HG03066 (cell line): ENCODE measurements around the gene KLF17.

ENCODE experiments used
- ATAC-seq: cut with Tn5 transposase; IDR thresholded peaks from one replicate; pipeline ENCODE4 v1.9.1; 2021; ENCODE audit warnings: low read depth; ENCODE audit not compliant: unreplicated experiment

Gene KLF17

DNA sequence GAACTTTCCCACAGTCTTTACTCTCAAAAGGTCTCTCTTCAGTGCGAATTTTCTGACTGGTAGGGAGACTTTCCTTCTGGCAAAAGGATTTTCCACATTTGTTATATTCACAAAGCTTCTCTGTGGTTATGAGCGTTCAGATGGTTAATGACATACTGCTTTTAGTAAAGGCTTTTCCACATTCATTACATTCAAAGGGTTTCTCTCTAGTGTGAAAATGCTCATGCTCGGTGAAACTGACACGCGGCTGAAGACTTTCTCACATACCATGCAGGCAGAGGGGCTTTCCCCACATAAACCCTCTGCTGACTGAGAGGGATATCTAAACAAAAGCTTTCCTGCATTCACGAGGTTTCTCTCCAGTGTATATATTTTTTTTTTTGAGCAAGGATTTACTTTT, 32.7 kb downstream of the KLF17 start:
- ATAC-seq: no peak

DNA sequence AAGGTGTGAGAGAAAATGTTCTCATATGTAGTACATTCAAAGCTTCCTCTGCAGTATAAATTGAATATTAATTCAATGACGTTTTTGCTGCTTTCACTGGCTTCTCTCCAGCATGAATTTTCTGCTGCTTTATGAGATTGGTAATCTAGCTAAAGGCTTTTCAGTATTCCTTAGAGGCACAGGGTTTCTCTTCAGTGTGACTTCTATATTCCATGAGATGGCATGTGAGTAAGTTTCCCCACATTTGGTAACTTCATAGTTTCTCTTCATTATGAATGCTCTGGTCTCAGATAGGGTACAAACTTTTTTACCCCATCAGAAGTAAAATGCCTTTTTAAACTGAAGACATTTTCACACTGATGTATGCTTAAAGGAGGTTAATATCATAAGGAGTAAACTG, 33.2 kb downstream of the KLF17 start:
- no peak for ATAC-seq

DNA sequence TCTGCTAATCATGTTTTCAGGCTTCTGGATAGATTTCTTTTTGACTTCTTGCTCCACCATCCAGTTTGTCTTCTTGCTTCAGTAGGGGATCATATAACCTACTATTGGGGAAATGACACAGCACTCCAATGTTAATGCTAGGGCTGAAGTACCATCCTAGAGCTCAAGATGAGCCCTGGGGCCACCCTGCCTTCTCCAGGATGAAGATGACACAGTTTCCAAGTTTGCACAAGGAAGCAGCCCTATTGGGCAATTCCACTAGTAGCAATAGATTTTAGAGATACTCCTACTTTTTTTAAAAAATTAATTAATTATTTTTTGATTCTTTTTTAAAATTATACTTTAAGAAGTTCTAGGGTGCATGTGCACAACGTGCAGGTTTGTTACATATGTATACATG, 34.1 kb downstream of the KLF17 start:
- no peak for ATAC-seq

DNA sequence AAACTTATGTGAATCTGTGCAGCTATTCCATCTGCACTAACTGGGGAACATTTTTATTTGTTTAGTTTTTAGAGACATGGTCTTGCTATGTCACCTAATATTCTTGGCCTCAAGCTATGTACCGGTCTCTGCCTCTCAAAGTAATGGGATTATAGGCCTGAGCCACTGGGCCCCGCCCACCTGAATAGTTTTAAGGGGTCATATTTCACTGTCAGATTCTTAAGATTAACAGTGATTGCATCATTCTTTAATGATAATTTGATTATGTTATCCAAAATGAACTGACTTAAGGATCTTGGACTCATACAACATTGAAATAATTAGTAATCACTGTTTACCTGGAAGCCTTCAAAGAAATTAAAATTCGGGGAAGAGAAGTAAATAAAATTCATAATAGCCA, 35.4 kb downstream of the KLF17 start:
- ATAC-seq: no peak

DNA sequence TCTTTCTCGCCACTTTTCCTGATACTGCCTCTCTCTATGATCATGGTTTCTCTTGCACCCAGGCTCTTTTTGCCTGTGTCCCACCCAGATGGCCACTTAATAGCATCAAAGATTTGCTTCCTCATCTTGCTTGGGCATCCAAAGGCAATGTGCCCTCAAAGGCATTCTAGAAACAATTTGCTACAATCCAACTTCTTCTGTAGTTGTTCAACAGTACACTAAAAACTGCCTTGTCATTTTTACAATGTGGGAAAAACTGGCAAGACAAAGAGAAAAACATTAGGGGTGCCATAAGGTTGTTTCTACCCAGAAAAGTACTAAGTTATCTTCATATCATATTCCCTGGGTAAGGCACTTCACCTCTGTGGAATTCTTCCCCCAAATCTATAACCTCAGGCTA, 39.3 kb downstream of the KLF17 start:
- ATAC-seq: no peak

DNA sequence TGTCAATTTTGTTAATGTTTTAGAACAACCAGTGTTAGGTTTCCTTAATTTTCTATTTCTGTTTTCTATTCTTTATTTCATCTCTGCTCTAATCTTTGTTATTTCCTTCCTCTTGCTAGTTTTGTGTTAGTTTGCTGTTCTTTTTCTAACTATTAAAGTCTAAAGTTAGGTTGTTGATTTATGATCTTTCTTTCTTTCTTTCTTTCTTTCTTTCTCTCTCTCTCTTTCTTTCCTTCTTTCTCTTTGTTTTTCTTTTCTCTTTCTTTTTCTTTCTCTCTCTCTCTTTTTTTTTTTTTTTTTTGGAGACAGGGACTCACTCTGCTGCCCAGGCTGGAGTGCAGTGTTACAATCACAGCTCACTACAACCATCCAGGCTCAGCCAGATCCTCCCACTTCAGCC, 40.2 kb downstream of the KLF17 start:
- no peak for ATAC-seq

DNA sequence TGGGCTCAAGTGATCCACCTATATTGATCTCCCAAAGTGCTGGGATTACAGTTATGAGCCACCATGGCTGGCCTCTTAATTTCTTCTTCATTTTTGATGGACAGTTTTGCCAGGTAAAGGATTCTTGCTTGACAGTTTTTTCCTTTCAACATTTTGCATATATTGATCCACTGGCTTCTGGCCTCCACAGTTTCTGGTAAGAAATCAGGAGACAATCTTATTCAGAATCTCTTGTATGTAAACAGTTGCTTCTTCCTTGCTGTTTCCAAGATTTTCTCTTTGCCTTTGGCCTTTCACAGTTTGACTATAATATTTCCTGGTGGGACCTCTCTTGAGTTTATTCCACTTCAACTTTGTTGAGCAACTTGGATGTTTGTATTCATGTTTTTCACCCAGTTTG, 42.9 kb downstream of the KLF17 start:
- ATAC-seq: no peak

DNA sequence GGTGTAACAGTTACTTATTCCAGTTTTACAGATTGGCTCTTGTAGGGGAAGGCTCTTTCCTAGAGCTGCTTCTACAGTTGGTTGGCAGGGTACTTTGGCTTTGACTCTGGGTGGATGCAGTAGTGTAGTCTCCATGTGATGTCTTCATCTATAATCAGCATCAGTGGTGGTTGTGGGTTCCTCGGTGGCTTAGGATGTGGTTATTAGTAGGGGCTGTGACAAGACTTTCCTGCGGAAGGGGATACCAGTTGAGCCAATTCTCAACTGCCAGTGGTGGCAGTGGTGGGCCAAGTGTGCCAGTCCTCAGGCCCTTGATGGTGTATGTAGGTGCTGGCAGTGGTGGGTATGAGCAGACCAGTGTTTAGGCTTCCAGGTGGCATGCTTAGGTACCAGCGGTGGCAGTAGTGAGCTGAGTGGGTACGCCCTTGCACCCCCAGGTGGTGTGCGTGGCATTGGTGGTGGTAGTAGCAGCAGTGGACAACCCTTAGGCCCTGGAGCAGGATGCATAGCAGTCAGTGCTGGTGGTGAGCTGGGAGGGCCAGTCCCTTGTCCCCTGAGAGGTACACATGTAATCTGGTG, 50.0 kb downstream of the KLF17 start:
- ATAC-seq: no peak

DNA sequence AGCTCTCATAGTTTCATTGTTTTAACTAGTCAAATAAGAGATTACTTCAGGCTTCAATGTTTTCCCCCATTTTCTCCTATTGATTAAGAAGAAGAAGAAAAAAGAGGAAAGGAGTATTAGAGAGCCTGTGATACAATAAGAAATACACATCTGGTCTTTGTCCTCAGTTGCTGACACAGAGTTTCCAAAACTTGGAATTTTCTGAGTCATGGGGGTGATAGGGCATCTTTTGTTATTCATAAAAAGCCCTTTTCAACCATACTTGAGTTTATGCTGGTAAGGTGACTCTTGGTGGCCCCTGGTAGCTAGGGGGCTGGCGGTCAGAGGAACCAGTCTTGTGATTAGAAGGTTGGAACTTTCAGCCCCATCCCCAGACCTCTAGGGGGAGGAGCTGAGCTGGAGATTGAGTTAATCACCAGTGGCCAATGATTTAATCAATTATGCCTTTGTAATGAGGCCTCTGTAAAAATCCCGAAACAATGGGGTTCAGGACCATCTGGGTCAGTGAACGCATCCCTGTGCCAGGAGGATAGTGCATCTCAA, 51.7 kb downstream of the KLF17 start:
- no peak for ATAC-seq

DNA sequence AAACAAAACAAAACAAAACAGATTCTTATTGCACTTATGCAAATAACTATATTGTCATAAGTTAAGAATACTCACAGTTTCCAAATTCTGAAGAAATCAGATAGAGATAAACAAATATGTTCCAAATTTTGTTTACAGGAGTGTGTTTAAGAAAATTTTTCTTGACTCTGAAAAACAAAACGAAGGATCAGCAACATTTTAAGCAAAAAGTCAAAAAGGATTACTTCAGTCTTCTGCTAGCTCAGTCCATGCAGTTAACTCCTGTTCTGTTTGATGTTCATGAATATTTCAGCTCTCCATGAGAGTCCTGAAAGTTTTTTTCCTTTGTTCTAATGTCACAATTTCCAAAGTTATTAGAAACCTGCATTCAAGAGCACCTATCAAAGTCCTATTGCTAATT, 56.0 kb downstream of the KLF17 start:
- no peak for ATAC-seq
